Dendritic cell treated with granulocyte-macrophage colony-stimulating factor and Interleukin-4, amounts not matched to agents 40 ng/mL and 50 ng/mL, for 4 days (primary cell): Measurements from ENCODE around the gene GABBR2.

Experiments
- H3K27ac Mint-ChIP-seq: one replicate; pipeline ENCODE4 v1.8.0; 2022; ENCODE audit warnings: mild to moderate bottlenecking, mixed read lengths
- H3K27me3 Mint-ChIP-seq: one replicate; pipeline ENCODE4 v1.8.0; 2022; ENCODE audit warnings: mild to moderate bottlenecking, mixed read lengths
- H3K36me3 Mint-ChIP-seq: one replicate; pipeline ENCODE4 v1.8.0; 2022; ENCODE audit warnings: low read depth, mixed read lengths
- H3K4me1 Mint-ChIP-seq: one replicate; pipeline ENCODE4 v1.8.0; 2022; ENCODE audit warnings: low read depth, mixed read lengths
- H3K4me3 Mint-ChIP-seq: one replicate; pipeline ENCODE4 v1.8.0; 2022; ENCODE audit warnings: mild to moderate bottlenecking, moderate library complexity, mixed read lengths
- H3K9me3 Mint-ChIP-seq: one replicate; pipeline ENCODE4 v1.8.0; 2022; ENCODE audit warnings: mixed read lengths
- intact Hi-C: fragments of 100-400 bp; cut with micrococcal nuclease; formaldehyde crosslinking; loops from one replicate; pipeline ENCODE4 v1.15.0; 2022

GABBR2 gene

DNA sequence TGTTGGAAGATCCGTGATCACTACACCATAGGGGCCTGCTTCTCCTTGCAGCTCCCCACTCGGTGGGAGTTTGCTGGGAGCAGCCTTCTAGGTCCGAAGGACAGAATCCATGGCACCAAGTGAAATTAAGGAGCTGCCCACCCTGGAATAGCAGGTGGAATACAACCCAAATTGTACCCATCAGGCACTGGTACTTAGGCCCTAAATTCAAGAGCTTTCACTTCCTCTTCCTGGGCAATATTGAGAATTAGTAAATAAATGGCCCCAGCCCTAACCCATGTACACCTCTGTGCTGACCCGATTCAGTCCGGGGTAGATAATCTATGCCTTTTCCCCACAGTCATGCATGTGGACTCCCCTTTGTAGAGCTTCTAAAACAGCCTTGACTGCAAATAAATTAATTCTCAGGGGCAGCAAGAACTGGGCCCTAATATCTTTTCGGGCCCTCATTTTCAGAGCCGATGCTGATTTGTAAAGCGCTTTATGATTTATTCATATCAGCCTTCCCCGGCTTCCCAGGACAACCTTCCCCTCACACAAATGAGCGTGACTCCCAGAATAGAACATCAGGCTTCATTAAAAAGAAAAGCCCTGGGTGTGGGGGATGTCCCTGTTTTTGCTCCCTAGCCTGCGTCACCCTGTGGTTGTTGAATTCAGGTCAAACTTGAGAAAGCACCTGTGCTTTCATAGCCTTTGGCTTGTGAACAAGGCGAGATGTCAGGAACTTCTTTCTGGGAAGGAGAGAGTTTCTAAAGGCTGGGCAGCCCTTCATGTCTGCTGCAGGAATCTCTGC is 327.2 kb downstream of the GABBR2 start:
- no peaks in the 10 kb centered on the region for H3K27me3 Mint-ChIP-seq
- H3K4me3 Mint-ChIP-seq = no peak overlapping the region
- no peak overlapping the region for H3K27ac Mint-ChIP-seq
- H3K9me3 Mint-ChIP-seq = no peaks in the 10 kb centered on the region
- no peaks in the 10 kb centered on the region for H3K36me3 Mint-ChIP-seq
- no peaks in the 10 kb centered on the region for H3K4me1 Mint-ChIP-seq
- intact Hi-C loops = no loop called here

- Mint-ChIP-seq H3K27ac (no peak overlapping the region), H3K4me1 (peaks cover 2% of the 10 kb centered on the region), H3K4me3 (no peak overlapping the region), H3K36me3 (no peaks in the 10 kb centered on the region), H3K27me3 (no peaks in the 10 kb centered on the region), H3K9me3 (no peaks in the 10 kb centered on the region)
- intact Hi-C loops = no loop called here
These were observed 328.6 kb downstream of the GABBR2 start for GRCh38 chr9:98380065-98380681.

- no peak overlapping the region for H3K27ac Mint-ChIP-seq
- no peaks in the 10 kb centered on the region for H3K27me3 Mint-ChIP-seq
- no peaks in the 10 kb centered on the region for H3K9me3 Mint-ChIP-seq
- H3K4me1 Mint-ChIP-seq = peaks cover 6% of the 10 kb centered on the region
- no peaks in the 10 kb centered on the region for H3K36me3 Mint-ChIP-seq
- intact Hi-C loops = no loop called here
- no peak overlapping the region for H3K4me3 Mint-ChIP-seq
These were observed 329.2 kb downstream of the GABBR2 start for GRCh38 chr9:98379572-98379971.

GRCh38 chr9:98378794-98379193 is 329.9 kb downstream of the GABBR2 start:
- Mint-ChIP-seq H3K9me3 (no peaks in the 10 kb centered on the region), H3K36me3 (no peaks in the 10 kb centered on the region), H3K4me3 (no peak overlapping the region), H3K27ac (no peak overlapping the region), H3K4me1 (peaks cover 6% of the 10 kb centered on the region), H3K27me3 (no peaks in the 10 kb centered on the region)
- intact Hi-C loops = no loop called here

DNA sequence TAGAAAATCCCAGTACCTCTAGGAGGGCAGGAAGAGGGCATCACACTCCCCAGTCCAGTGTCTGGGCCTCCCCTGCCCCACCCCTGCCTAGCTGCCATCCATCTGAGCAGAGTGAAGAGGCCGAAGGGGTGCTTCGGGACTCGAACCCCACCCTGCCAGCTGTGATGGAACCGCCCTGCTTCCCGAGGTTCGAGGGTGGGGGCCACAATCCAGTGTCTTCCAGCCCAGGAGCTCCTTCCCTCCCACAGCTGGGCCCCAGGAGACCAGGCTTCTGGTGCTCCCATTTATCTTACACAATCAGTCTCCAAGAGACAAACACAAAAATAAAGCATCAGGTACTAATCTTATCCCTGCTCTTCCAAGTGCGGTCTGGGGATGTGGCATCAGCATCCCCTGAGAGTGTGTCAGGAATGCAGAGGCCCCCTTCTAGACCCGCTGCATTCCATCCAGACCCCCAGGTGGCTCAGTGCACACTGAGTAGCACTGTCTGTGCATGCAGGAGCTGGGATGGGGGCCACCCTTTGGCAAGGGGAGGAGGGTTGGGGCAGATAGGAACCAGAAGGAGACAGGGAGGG is 330.4 kb downstream of the GABBR2 start:
- Mint-ChIP-seq H3K27me3 (no peaks in the 10 kb centered on the region), H3K27ac (no peak overlapping the region), H3K9me3 (no peaks in the 10 kb centered on the region), H3K4me1 (peaks cover 6% of the 10 kb centered on the region), H3K4me3 (no peak overlapping the region), H3K36me3 (no peaks in the 10 kb centered on the region)
- intact Hi-C loops = no loop called here

DNA sequence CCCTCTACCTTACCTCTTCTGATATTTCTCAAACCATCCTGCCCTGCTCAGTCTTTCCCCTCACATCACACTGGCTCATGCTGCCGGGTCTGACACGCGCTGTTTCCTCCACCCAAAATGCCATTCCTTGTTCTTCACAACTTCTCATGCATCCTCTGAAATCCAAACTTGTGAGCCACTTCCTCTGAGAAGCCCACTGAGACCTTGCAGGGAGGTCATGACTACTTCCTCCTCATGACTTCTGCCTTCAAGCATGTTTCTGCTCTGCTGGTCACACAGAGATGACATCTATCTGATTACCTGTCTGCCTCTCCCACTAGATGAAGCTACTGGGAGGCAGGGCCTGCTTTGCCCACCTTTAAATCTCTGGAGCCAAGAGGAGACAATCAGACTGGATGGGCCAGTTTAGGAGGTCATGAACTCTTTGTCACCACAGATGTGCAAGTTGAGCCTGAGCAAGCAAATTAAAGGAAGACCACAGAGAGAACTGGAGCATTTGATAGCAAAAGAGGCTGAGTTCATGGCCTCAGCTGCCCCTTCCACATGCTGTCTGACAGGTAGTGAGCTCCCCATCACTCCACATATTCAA is 333.5 kb downstream of the GABBR2 start:
- Mint-ChIP-seq H3K27ac (no peak overlapping the region), H3K27me3 (no peaks in the 10 kb centered on the region), H3K4me3 (no peak overlapping the region), H3K9me3 (no peaks in the 10 kb centered on the region), H3K36me3 (no peaks in the 10 kb centered on the region), H3K4me1 (peaks cover 6% of the 10 kb centered on the region)
- intact Hi-C loops = no loop called here

- Mint-ChIP-seq H3K4me1 (peaks cover 6% of the 10 kb centered on the region), H3K27me3 (no peaks in the 10 kb centered on the region), H3K27ac (no peak overlapping the region), H3K36me3 (no peaks in the 10 kb centered on the region), H3K4me3 (no peak overlapping the region), H3K9me3 (no peaks in the 10 kb centered on the region)
- intact Hi-C loops = no loop called here
These were observed 334.2 kb downstream of the GABBR2 start for GRCh38 chr9:98374385-98375051.

- no peaks in the 10 kb centered on the region for H3K36me3 Mint-ChIP-seq
- no peak overlapping the region for H3K27ac Mint-ChIP-seq
- no peaks in the 10 kb centered on the region for H3K27me3 Mint-ChIP-seq
- H3K9me3 Mint-ChIP-seq = no peaks in the 10 kb centered on the region
- intact Hi-C loops = no loop called here
- peaks cover 6% of the 10 kb centered on the region for H3K4me1 Mint-ChIP-seq
- no peak overlapping the region for H3K4me3 Mint-ChIP-seq
These were observed 335.1 kb downstream of the GABBR2 start for GRCh38 chr9:98373609-98374008.

DNA sequence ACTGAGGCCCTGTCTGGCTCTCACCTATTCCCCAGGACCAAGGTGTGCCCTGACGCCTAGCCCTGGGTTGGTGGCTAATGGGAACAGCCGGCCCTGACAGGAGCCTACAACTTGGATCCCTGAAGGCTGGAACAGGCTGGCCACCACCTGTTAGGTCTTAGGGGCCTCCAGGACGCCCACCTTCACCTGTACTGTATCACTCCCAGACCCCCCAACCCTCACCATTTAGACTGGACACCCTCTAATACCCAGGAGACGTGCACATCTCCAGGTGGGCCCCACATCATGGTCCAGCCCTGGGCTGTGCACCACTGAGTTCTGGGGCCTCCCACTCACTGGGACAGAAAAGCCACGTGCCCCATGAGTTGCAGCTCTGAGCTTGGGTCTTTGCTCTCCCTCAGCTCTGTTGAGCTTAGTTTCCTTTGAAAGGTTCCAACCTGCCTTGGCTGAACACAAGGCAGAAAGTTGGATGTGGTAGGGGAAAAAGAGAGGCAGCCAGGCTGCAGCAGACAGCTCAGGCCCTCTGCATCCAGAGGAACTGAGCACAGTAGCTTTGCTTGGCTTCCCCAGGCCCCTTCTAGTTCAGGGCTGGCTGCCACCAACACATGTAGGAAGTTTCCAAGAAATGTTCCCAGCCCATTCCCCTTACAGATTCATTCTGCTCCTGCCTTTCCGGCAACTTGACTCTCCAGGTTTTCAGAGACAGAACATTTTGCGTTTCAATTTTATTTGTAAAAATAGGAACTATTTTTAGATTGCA is 336.5 kb downstream of the GABBR2 start:
- no peaks in the 10 kb centered on the region for H3K36me3 Mint-ChIP-seq
- no peak overlapping the region for H3K27ac Mint-ChIP-seq
- no peaks in the 10 kb centered on the region for H3K9me3 Mint-ChIP-seq
- H3K27me3 Mint-ChIP-seq = peaks cover 4% of the 10 kb centered on the region
- intact Hi-C loops = no loop called here
- H3K4me1 Mint-ChIP-seq = peaks cover 6% of the 10 kb centered on the region
- H3K4me3 Mint-ChIP-seq = no peak overlapping the region

DNA sequence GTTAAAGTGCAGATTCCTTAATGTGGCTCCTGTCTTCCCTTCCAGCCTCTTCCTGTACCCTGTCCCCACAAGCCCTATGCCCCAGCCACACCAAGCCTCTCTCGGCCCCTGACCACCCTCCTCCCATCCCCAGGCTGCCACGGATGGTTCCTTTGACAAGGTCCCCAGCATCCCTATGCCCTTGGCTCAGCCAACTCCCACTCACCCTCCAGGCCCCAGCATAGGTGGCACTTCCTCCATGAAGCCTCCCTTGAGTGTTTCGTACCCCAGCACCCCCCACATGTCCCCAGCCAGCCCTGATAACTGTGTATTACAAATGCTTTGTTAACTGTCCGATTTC is 337.8 kb downstream of the GABBR2 start:
- H3K4me1 Mint-ChIP-seq = peaks cover 6% of the 10 kb centered on the region
- intact Hi-C loops = no loop called here
- peaks cover 4% of the 10 kb centered on the region for H3K27me3 Mint-ChIP-seq
- H3K9me3 Mint-ChIP-seq = peaks cover under 1% of the 10 kb centered on the region
- H3K27ac Mint-ChIP-seq = no peak overlapping the region
- no peaks in the 10 kb centered on the region for H3K36me3 Mint-ChIP-seq
- H3K4me3 Mint-ChIP-seq = no peak overlapping the region

DNA sequence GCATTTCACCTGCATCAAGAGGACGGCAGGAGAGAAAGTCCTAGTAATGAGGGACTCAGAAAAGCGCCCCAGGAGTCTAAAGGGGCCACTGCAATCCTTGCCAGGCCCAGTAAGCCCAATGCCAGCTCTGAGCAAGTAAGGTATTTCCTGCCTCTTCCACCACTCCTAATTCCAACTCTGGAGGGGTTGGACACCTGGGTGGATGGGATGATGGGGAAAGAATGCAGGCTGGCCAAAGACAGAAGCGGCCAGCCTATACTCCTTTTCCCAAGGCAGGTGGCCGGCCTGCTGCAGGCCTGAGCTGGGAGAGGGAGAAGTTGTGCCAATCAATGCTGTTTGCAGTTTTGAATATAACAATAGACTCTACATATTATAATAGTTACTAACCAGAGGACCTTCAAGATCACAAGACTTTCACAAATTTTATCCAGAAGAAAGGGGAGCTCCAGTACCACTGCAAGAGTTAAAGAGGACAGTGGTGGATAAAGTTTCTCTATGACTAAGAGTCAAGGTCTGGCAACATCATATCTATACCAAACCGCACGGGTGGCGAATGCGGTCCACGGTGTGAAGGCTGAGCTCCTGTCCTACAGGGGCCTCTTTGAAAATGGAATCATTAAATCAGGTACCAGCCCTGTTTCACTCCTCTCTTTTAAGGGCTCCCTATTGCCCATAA is 338.3 kb downstream of the GABBR2 start:
- H3K27me3 Mint-ChIP-seq = peaks cover 4% of the 10 kb centered on the region
- peaks cover 6% of the 10 kb centered on the region for H3K4me1 Mint-ChIP-seq
- intact Hi-C loops = no loop called here
- peaks cover 5% of the 10 kb centered on the region for H3K9me3 Mint-ChIP-seq
- H3K4me3 Mint-ChIP-seq = no peak overlapping the region
- H3K36me3 Mint-ChIP-seq = no peaks in the 10 kb centered on the region
- no peak overlapping the region for H3K27ac Mint-ChIP-seq

GRCh38 chr9:98369896-98370295 is 338.8 kb downstream of the GABBR2 start:
- Mint-ChIP-seq H3K27ac (no peak overlapping the region), H3K9me3 (peaks cover 11% of the 10 kb centered on the region), H3K4me1 (peaks cover 1% of the 10 kb centered on the region), H3K27me3 (peaks cover 4% of the 10 kb centered on the region), H3K4me3 (no peak overlapping the region), H3K36me3 (no peaks in the 10 kb centered on the region)
- intact Hi-C loops = no loop called here

- H3K27me3 Mint-ChIP-seq = peaks cover 4% of the 10 kb centered on the region
- no peak overlapping the region for H3K27ac Mint-ChIP-seq
- H3K36me3 Mint-ChIP-seq = no peaks in the 10 kb centered on the region
- no peak overlapping the region for H3K4me3 Mint-ChIP-seq
- no peaks in the 10 kb centered on the region for H3K4me1 Mint-ChIP-seq
- H3K9me3 Mint-ChIP-seq = peaks cover 13% of the 10 kb centered on the region
- intact Hi-C loops = no loop called here
These were observed 339.3 kb downstream of the GABBR2 start for GRCh38 chr9:98369471-98369870.
